GM13976 (cell line): ENCODE measurements around the gene CEP20.
A peak's percentile ranks its signal among the peaks of the same experiment; 100 is the strongest.
"Not testable (repeated sequence)": the region's sequence is repeated elsewhere in the genome, so short reads cannot be mapped to it uniquely, and the experiment has no call there.

Experiments
- DNase-seq: peaks from one replicate; pipeline ENCODE4 v3.0.0; 2012; ENCODE audit warnings: low spot score
- CTCF ChIP-seq: IDR thresholded peaks from 2 replicates; pipeline ENCODE4 v1.5.1; 2012; ENCODE audit warnings: borderline replicate concordance, mild to moderate bottlenecking; ENCODE audit not compliant: insufficient read depth; ENCODE audit errors: extremely low read depth, missing control alignments, control extremely low read depth
- in situ Hi-C: fragments of 300-500 bp; cut with MboI; formaldehyde crosslinking; loops from one replicate; pipeline ENCODE4 v1.12.0; 2022; ENCODE audit warnings: low sequenced_read_pairs, mixed read lengths, inconsistent platforms; ENCODE audit not compliant: unreplicated experiment

The CEP20 gene

GRCh38 chr16:15888072-15888976, at the start of gene CEP20:
CEP20 (minus strand) TSS chr16:15888603; CDS start chr16:15888585, 18 bp downstream.
- in situ Hi-C loops, result no loop called here
- no peak for TF ChIP-seq CTCF
- DNase-seq, result peak; percentile 100

- DNase-seq, in situ Hi-C loops: not testable (repeated sequence)
These were observed 48.4 kb upstream of the CEP20 start for GRCh38 chr16:15936809-15937208.

- no peak for TF ChIP-seq CTCF
- in situ Hi-C loops, result no loop called here
- DNase-seq, result no peak
These were observed 46.6 kb upstream of the CEP20 start for GRCh38 chr16:15934991-15935390.

- in situ Hi-C loops, result no loop called here
- no peak for DNase-seq
- TF ChIP-seq CTCF, result no peak
These were observed 45.4 kb upstream of the CEP20 start for GRCh38 chr16:15933781-15934180.

GRCh38 chr16:15932939-15933338, 44.5 kb upstream of the CEP20 start:
- DNase-seq, result no peak
- in situ Hi-C loops, result no loop called here
- TF ChIP-seq CTCF, result no peak

GRCh38 chr16:15928261-15929104, 40.1 kb upstream of the CEP20 start:
- no peak for TF ChIP-seq CTCF
- in situ Hi-C loops, result no loop called here
- no peak for DNase-seq

GRCh38 chr16:15925631-15926030, 37.2 kb upstream of the CEP20 start:
- in situ Hi-C loops, result no loop called here
- no peak for DNase-seq
- no peak for TF ChIP-seq CTCF
